ENCODE results near the gene CAPN13. TPM values are rescaled to one million over a fixed set of nuclear protein-coding genes. Genes with fewer than 3 reads are reported as not detected.

CAPN13 gene
- total and polyA plus RNA-seq, 2 donors (not counting 1 experiment from before 2014, with no cell fraction given): not detected

- Histone ChIP-seq H3K79me2 (ENCODE audit: control insufficient read depth, insufficient read depth, low read length) (no peaks in the 10 kb centered on the region), H3K4me2 (replicated peaks; ENCODE audit: low read depth, low read length, poor library complexity, severe bottlenecking) (no peak overlapping the region), H3K4me3 (ENCODE audit: control extremely low read depth in 1 of 5, extremely low read depth in 1 of 5, insufficient read depth in 1 of 5, low read depth in 2 of 5, low read length in 4 of 5) (no peak overlapping the region), H3K27ac (ENCODE audit: low read length in 2 of 2) (no peak overlapping the region), H4K20me1 (ENCODE audit: control insufficient read depth, insufficient read depth, low read length, poor library complexity, severe bottlenecking) (no peaks in the 10 kb centered on the region), H3K9ac (ENCODE audit: low read length) (no peak overlapping the region), H2AFZ (ENCODE audit: insufficient read depth, low read depth, low read length, poor library complexity, severe bottlenecking) (no peak overlapping the region), H3K27me3 (replicated peaks in 1 of 4; ENCODE audit: control extremely low read depth in 1 of 4, control insufficient read depth in 3 of 4, insufficient read depth in 4 of 4, low read length in 3 of 4) (peaks cover 0 to 8% (median 1%) of the 10 kb centered on the region in 4 experiments), H3K9me3 (ENCODE audit: control extremely low read depth in 1 of 3, control insufficient read depth in 2 of 3, insufficient read depth in 1 of 3, low read length in 2 of 3) (peaks cover 0 to 8% (median 0%) of the 10 kb centered on the region in 3 donors), H3K4me1 (ENCODE audit: control insufficient read depth in 2 of 2, insufficient read depth in 2 of 2, low read length in 2 of 2) (no peaks in the 10 kb centered on the region), H3K36me3 (replicated peaks in 1 of 2; ENCODE audit: control extremely low read depth in 1 of 2, control insufficient read depth in 1 of 2, extremely low read depth in 1 of 2, insufficient read depth in 2 of 2, low read length in 1 of 2) (no peaks in the 10 kb centered on the region)
- TF ChIP-seq, protein P1, sequence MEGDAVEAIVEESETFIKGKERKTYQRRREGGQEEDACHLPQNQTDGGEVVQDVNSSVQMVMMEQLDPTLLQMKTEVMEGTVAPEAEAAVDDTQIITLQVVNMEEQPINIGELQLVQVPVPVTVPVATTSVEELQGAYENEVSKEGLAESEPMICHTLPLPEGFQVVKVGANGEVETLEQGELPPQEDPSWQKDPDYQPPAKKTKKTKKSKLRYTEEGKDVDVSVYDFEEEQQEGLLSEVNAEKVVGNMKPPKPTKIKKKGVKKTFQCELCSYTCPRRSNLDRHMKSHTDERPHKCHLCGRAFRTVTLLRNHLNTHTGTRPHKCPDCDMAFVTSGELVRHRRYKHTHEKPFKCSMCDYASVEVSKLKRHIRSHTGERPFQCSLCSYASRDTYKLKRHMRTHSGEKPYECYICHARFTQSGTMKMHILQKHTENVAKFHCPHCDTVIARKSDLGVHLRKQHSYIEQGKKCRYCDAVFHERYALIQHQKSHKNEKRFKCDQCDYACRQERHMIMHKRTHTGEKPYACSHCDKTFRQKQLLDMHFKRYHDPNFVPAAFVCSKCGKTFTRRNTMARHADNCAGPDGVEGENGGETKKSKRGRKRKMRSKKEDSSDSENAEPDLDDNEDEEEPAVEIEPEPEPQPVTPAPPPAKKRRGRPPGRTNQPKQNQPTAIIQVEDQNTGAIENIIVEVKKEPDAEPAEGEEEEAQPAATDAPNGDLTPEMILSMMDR (IDR thresholded peaks at IDR 0.05): no peak
- TF ChIP-seq EZH2 (IDR thresholded peaks at IDR 0.05; ENCODE audit: borderline replicate concordance, insufficient read depth, low read depth, low read length, poor library complexity, severe bottlenecking): no peak
- intact Hi-C loops (cut with micrococcal nuclease): no loop called here
- POLR2A ChIA-PET: no interaction called here
- DNase-seq (no peak), ATAC-seq (ENCODE audit: low read depth) (no peak)
- Mint-ChIP-seq H3K27ac (no peak overlapping the region), H3K4me1 (no peaks in the 10 kb centered on the region), H3K4me3 (no peak overlapping the region), H3K9me3 (ENCODE audit: insufficient read depth) (peaks cover 5% of the 10 kb centered on the region), H3K27me3 (peaks cover 32% of the 10 kb centered on the region)
- WGBS (ENCODE audit: insufficient coverage): 78% methylated on average over 1 of the region's 1 CpG
- CTCF ChIA-PET: interaction anchor here (0.6 kb wide), 1 partner anchor 31 kb away, joined by 3 read pairs; no protein-coding TSS in a partner anchor
Observed at GRCh38 chr2:30847329-30847728, 40.1 kb upstream of the CAPN13 start.

DNA sequence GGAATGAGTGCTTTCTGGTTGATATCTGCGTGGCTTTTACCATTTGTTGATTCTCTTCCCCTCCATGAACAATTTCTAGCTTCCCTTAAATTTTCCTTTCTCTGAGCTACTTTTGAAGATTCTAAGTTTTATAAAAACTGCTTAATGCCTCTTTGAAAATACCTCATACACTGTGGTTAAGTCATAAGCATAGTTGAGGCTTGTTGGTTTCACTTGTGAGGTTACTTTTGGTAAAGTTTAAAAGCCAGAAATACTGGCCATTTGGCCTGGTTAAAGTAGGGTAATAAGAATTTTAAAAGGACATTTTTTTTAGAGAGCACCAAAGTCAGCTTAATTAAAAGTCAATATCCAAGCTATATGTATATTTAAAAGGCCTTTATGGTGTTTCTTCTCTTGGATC is 21.3 kb upstream of the CAPN13 start:
- ChIA-PET POLR2A (no interaction called here), CTCF (no interaction called here)
- H3K4me2 ChIP-seq (replicated peaks; ENCODE audit: low read depth, low read length, poor library complexity, severe bottlenecking): no peak overlapping the region
- H3K4me3 Mint-ChIP-seq: no peak overlapping the region
- intact Hi-C loops (cut with micrococcal nuclease): no loop called here
- H3K4me3 ChIP-seq (ENCODE audit: control extremely low read depth in 1 of 5, extremely low read depth in 1 of 5, insufficient read depth in 1 of 5, low read depth in 2 of 5, low read length in 4 of 5): no peak overlapping the region
- no peak for DNase-seq
- TF ChIP-seq, protein P1 (IDR thresholded peaks at IDR 0.05): no peak
- TF ChIP-seq EZH2 (IDR thresholded peaks at IDR 0.05; ENCODE audit: borderline replicate concordance, insufficient read depth, low read depth, low read length, poor library complexity, severe bottlenecking): no peak
- H3K27me3 Mint-ChIP-seq: peaks cover 3% of the 10 kb centered on the region
- H3K27ac Mint-ChIP-seq: no peak overlapping the region
- peaks cover 7 to 10% (median 8%) of the 10 kb centered on the region in 3 donors for H3K9me3 ChIP-seq (ENCODE audit: control extremely low read depth in 1 of 3, control insufficient read depth in 2 of 3, insufficient read depth in 1 of 3, low read length in 2 of 3)
- H3K79me2 ChIP-seq (ENCODE audit: control insufficient read depth, insufficient read depth, low read length): no peaks in the 10 kb centered on the region
- no peak overlapping the region for H2AFZ ChIP-seq (ENCODE audit: insufficient read depth, low read depth, low read length, poor library complexity, severe bottlenecking)
- no peaks in the 10 kb centered on the region for H3K36me3 ChIP-seq (replicated peaks in 1 of 2; ENCODE audit: control extremely low read depth in 1 of 2, control insufficient read depth in 1 of 2, extremely low read depth in 1 of 2, insufficient read depth in 2 of 2, low read length in 1 of 2)
- no peaks in the 10 kb centered on the region for H3K4me1 ChIP-seq (ENCODE audit: control insufficient read depth in 2 of 2, insufficient read depth in 2 of 2, low read length in 2 of 2)
- ATAC-seq (ENCODE audit: low read depth): no peak
- H3K4me1 Mint-ChIP-seq: no peaks in the 10 kb centered on the region
- no peak overlapping the region for H3K9ac ChIP-seq (ENCODE audit: low read length)
- H3K27me3 ChIP-seq (replicated peaks in 1 of 4; ENCODE audit: control extremely low read depth in 1 of 4, control insufficient read depth in 3 of 4, insufficient read depth in 4 of 4, low read length in 3 of 4): no peaks in the 10 kb centered on the region
- WGBS (ENCODE audit: insufficient coverage): no CpG with 5 or more reads among the region's 1 CpG
- H3K27ac ChIP-seq (ENCODE audit: low read length in 2 of 2): no peak overlapping the region
- no peaks in the 10 kb centered on the region for H3K9me3 Mint-ChIP-seq (ENCODE audit: insufficient read depth)
- H4K20me1 ChIP-seq (ENCODE audit: control insufficient read depth, insufficient read depth, low read length, poor library complexity, severe bottlenecking): no peaks in the 10 kb centered on the region
